ENCODE measurements around the gene ZMYM2.

DNA sequence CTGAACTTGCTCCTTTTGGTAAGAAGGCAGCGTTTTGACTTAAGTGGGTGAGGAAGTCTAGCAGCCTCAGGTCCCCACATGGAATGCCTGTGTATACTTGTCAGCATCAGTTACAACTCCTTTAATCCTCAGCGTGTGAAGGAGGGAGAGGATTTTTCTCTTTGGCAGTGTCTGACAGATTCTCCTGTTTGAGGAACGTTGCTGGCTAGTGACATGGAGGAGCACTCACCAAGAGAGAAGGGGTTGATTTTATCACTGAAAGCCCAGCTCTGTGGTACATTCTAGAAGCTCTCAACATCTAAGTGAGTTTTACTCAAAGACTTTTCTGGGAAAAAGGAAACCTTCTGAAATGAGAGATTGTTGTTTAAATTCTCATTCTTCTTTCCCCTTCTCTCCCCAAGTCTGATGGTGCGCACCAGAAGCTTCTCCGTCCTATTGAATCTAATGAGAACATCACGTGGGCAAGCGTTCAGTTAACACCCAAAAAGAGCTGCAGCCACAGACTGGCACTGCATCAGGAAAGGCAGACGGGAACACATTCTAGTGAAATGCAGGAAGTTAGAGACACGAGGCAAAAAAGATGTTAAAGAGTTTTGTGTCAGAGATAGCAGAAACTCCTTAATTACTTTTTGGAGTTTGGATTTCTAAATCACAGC is 144.1 kb downstream of the ZMYM2 start:
- TF ChIP-seq, protein P1, sequence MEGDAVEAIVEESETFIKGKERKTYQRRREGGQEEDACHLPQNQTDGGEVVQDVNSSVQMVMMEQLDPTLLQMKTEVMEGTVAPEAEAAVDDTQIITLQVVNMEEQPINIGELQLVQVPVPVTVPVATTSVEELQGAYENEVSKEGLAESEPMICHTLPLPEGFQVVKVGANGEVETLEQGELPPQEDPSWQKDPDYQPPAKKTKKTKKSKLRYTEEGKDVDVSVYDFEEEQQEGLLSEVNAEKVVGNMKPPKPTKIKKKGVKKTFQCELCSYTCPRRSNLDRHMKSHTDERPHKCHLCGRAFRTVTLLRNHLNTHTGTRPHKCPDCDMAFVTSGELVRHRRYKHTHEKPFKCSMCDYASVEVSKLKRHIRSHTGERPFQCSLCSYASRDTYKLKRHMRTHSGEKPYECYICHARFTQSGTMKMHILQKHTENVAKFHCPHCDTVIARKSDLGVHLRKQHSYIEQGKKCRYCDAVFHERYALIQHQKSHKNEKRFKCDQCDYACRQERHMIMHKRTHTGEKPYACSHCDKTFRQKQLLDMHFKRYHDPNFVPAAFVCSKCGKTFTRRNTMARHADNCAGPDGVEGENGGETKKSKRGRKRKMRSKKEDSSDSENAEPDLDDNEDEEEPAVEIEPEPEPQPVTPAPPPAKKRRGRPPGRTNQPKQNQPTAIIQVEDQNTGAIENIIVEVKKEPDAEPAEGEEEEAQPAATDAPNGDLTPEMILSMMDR (IDR thresholded peaks at IDR 0.05) = no peak
- no peak for TF ChIP-seq POLR2A (IDR thresholded peaks at IDR 0.05)

All from thyroid gland (tissue), 4 donors.